Smooth muscle cell (in vitro differentiated cells): ENCODE results near the gene IQCH. TPM values are rescaled to one million over a fixed set of nuclear protein-coding genes. Genes with fewer than 3 reads are reported as not detected.

Experiments
- DNase-seq: peaks from one replicate; lab custom pipeline; 2025; ENCODE audit not compliant: unreplicated experiment; lab: John Stamatoyannopoulos, UW
- H2AFZ ChIP-seq: fragments of 200-600 bp; sonication (generic); 2 replicates; pipeline ENCODE4 v1.6.0; 2016; ENCODE audit warnings: antibody characterized with exemption, low read depth, mild to moderate bottlenecking
- H3F3A ChIP-seq: fragments of 200-600 bp; sonication (generic); 2 replicates; pipeline ENCODE4 v1.6.0; 2017; ENCODE audit warnings: antibody characterized with exemption, low read depth
- H3K27ac ChIP-seq: fragments of 200-600 bp; sonication (generic); 2 replicates; pipeline ENCODE4 v1.5.1; 2016; ENCODE audit warnings: low read depth, mild to moderate bottlenecking
- H3K27me3 ChIP-seq: fragments of 200-600 bp; sonication (generic); 2 replicates; pipeline ENCODE4 v1.6.1; 2016; ENCODE audit warnings: low read depth, mild to moderate bottlenecking
- H3K36me3 ChIP-seq: fragments of 200-600 bp; sonication (generic); 2 replicates; pipeline ENCODE4 v1.5.1; 2016; ENCODE audit warnings: low read depth
- H3K4me1 ChIP-seq: fragments of 200-600 bp; sonication (generic); 2 replicates; pipeline ENCODE4 v1.5.1; 2016; ENCODE audit warnings: low read depth
- H3K4me2 ChIP-seq: fragments of 200-600 bp; sonication (generic); 2 replicates; pipeline ENCODE4 v1.6.0; 2016; ENCODE audit warnings: mild to moderate bottlenecking
- H3K4me3 ChIP-seq: fragments of 200-600 bp; sonication (generic); 2 replicates; pipeline ENCODE4 v1.5.1; 2016; ENCODE audit warnings: mild to moderate bottlenecking
- H3K79me2 ChIP-seq: fragments of 200-600 bp; sonication (generic); 2 replicates; pipeline ENCODE4 v1.6.0; 2016; ENCODE audit warnings: low read depth, mild to moderate bottlenecking
- H3K9ac ChIP-seq: fragments of 200-600 bp; sonication (generic); 2 replicates; pipeline ENCODE4 v1.6.0; 2016; ENCODE audit warnings: low read depth
- H3K9me3 ChIP-seq: fragments of 200-600 bp; sonication (generic); replicated peaks from 2 replicates; pipeline ENCODE4 v1.5.1; 2016; ENCODE audit warnings: low read depth
- H4K20me1 ChIP-seq: fragments of 200-600 bp; sonication (generic); 2 replicates; pipeline ENCODE4 v1.6.0; 2016; ENCODE audit warnings: low read depth
- CTCF ChIP-seq: fragments of 200-600 bp; sonication (generic); IDR thresholded peaks from 2 replicates; pipeline ENCODE4 v1.5.1; 2017; ENCODE audit warnings: borderline replicate concordance, mild to moderate bottlenecking, antibody characterized with exemption; ENCODE audit not compliant: insufficient read depth, poor library complexity, severe bottlenecking
- WGBS: methylation state at CpG from one replicate; pipeline ENCODE4 v1.1.7; 2016; ENCODE audit warnings: low lambda C conversion rate; 5-methylcytosine and 5-hydroxymethylcytosine counted together
- polyA plus RNA-seq: library from polyadenylated mRNA; unstranded; fragments of >200 nt; fragmentation: Nextera tagmentation; extraction: Ambion mirVana; gene quantifications from 2 replicates; pipeline ENCODE4 v1.2.1, GENCODE V29; 2016
- total RNA-seq: library from RNA; depleted of rRNA; stranded (reverse); fragments of >200 nt; gene quantifications from 2 replicates; pipeline ENCODE4 v1.2.3, GENCODE V29; 2014

The IQCH gene
- total and polyA plus RNA-seq, 2 experiments from 2014 or later, result 0.86 to 2.9 TPM

- TF ChIP-seq CTCF, result no peak
- 72% methylated on average over 5 of the region's 5 CpGs for WGBS
- no peak overlapping the region for H2AFZ ChIP-seq
- no peaks in the 10 kb centered on the region for H3K79me2 ChIP-seq
- H3K9me3 ChIP-seq, result no peaks in the 10 kb centered on the region
- no peak overlapping the region for H3K9ac ChIP-seq
- no peak for DNase-seq
- H3K27me3 ChIP-seq, result no peaks in the 10 kb centered on the region
- no peaks in the 10 kb centered on the region for H3K4me1 ChIP-seq
- no peaks in the 10 kb centered on the region for H4K20me1 ChIP-seq
- H3F3A ChIP-seq, result no peaks in the 10 kb centered on the region
- H3K4me2 ChIP-seq, result no peak overlapping the region
- no peaks in the 10 kb centered on the region for H3K36me3 ChIP-seq
- no peak overlapping the region for H3K4me3 ChIP-seq
- H3K27ac ChIP-seq, result no peak overlapping the region
Observed at GRCh38 chr15:67479781-67480505, 225.4 kb downstream of the IQCH start.

GRCh38 chr15:67480741-67481140 is 226.2 kb downstream of the IQCH start:
- H3K4me2 ChIP-seq, result no peak overlapping the region
- H3K4me1 ChIP-seq, result no peaks in the 10 kb centered on the region
- TF ChIP-seq CTCF, result no peak
- no peaks in the 10 kb centered on the region for H3F3A ChIP-seq
- H3K27ac ChIP-seq, result no peak overlapping the region
- H3K36me3 ChIP-seq, result no peaks in the 10 kb centered on the region
- H3K79me2 ChIP-seq, result no peaks in the 10 kb centered on the region
- H3K9me3 ChIP-seq, result no peaks in the 10 kb centered on the region
- H2AFZ ChIP-seq, result no peak overlapping the region
- 93% methylated on average over 1 of the region's 1 CpG for WGBS
- DNase-seq, result no peak
- H3K9ac ChIP-seq, result no peak overlapping the region
- H4K20me1 ChIP-seq, result no peaks in the 10 kb centered on the region
- H3K27me3 ChIP-seq, result no peaks in the 10 kb centered on the region
- no peak overlapping the region for H3K4me3 ChIP-seq

- H3K27ac ChIP-seq, result no peak overlapping the region
- no peaks in the 10 kb centered on the region for H3K9me3 ChIP-seq
- no peaks in the 10 kb centered on the region for H4K20me1 ChIP-seq
- no peak for DNase-seq
- no peak overlapping the region for H3K4me3 ChIP-seq
- no peaks in the 10 kb centered on the region for H3K4me1 ChIP-seq
- H3K36me3 ChIP-seq, result no peaks in the 10 kb centered on the region
- no peaks in the 10 kb centered on the region for H3K79me2 ChIP-seq
- no peak for TF ChIP-seq CTCF
- 77% methylated on average over 2 of the region's 2 CpGs for WGBS
- H3K27me3 ChIP-seq, result no peaks in the 10 kb centered on the region
- no peak overlapping the region for H2AFZ ChIP-seq
- no peak overlapping the region for H3K4me2 ChIP-seq
- no peaks in the 10 kb centered on the region for H3F3A ChIP-seq
- no peak overlapping the region for H3K9ac ChIP-seq
Observed at GRCh38 chr15:67481680-67482079, 227.1 kb downstream of the IQCH start.

GRCh38 chr15:67495585-67495984 is 241.0 kb downstream of the IQCH start:
- Histone ChIP-seq H4K20me1 (no peaks in the 10 kb centered on the region), H3K79me2 (no peaks in the 10 kb centered on the region), H3K36me3 (no peaks in the 10 kb centered on the region), H3F3A (no peaks in the 10 kb centered on the region), H3K4me1 (no peaks in the 10 kb centered on the region), H3K4me2 (no peak overlapping the region), H3K4me3 (no peak overlapping the region), H2AFZ (no peak overlapping the region), H3K9ac (no peak overlapping the region), H3K27ac (no peak overlapping the region), H3K27me3 (peaks cover 7% of the 10 kb centered on the region), H3K9me3 (no peaks in the 10 kb centered on the region)
- DNase-seq, result no peak
- no peak for TF ChIP-seq CTCF
- WGBS, result 93% methylated on average over 1 of the region's 1 CpG
